IPS DF 19.7 (cell line): ENCODE measurements around the gene SCYGR2.

Experiments
- DNase-seq: peaks from one replicate; pipeline ENCODE4 v3.0.0-alpha.2; 2013; ENCODE audit warnings: low read depth, low spot score

The SCYGR2 gene

GRCh38 chr2:227612546-227613271 lies 14.0 kb downstream of the SCYGR2 start:
- no peak for DNase-seq

GRCh38 chr2:227613272-227613660 lies 14.6 kb downstream of the SCYGR2 start:
- DNase-seq, result no peak

- no peak for DNase-seq
Observed at GRCh38 chr2:227614246-227614645, 15.6 kb downstream of the SCYGR2 start.

GRCh38 chr2:227614740-227615139 lies 16.0 kb downstream of the SCYGR2 start, which contains the start of gene SCYGR3:
SCYGR3 (minus strand) TSS chr2:227614840; CDS start chr2:227614840, 0 bp downstream.
- no peak for DNase-seq

GRCh38 chr2:227615181-227615580 lies 16.5 kb downstream of the SCYGR2 start:
- no peak for DNase-seq

GRCh38 chr2:227615906-227616305 lies 17.2 kb downstream of the SCYGR2 start:
- DNase-seq, result no peak

- peak; percentile 12 for DNase-seq
Observed at GRCh38 chr2:227616631-227617030, 17.9 kb downstream of the SCYGR2 start.

GRCh38 chr2:227617316-227618230 lies 18.9 kb downstream of the SCYGR2 start, which contains the start of gene SCYGR4:
SCYGR4 (plus strand) TSS chr2:227617498; CDS start chr2:227617498, 0 bp downstream.
- DNase-seq, result no peak

- no peak for DNase-seq
Observed at GRCh38 chr2:227623226-227623625, 24.5 kb downstream of the SCYGR2 start.

GRCh38 chr2:227625420-227625819 lies 26.7 kb downstream of the SCYGR2 start:
- DNase-seq, result no peak

- DNase-seq, result no peak
Observed at GRCh38 chr2:227626580-227627151, 28.0 kb downstream of the SCYGR2 start.

- no peak for DNase-seq
Observed at GRCh38 chr2:227627769-227628168, 29.1 kb downstream of the SCYGR2 start.

GRCh38 chr2:227629435-227629834 lies 30.7 kb downstream of the SCYGR2 start:
- no peak for DNase-seq

- no peak for DNase-seq
Observed at GRCh38 chr2:227630322-227630721, 31.6 kb downstream of the SCYGR2 start.

GRCh38 chr2:227632827-227633226 lies 34.1 kb downstream of the SCYGR2 start:
- DNase-seq, result no peak

- DNase-seq, result no peak
Observed at GRCh38 chr2:227634201-227634600, 35.5 kb downstream of the SCYGR2 start.

GRCh38 chr2:227642656-227643055 lies 44.0 kb downstream of the SCYGR2 start:
- no peak for DNase-seq

- no peak for DNase-seq
Observed at GRCh38 chr2:227643990-227644551, 45.4 kb downstream of the SCYGR2 start.
